Mesodermal cell (in vitro differentiated cells): ENCODE data around the gene ZC2HC1B.
"Not testable (repeated sequence)": the region's sequence is repeated elsewhere in the genome, so short reads cannot be mapped to it uniquely, and the experiment has no call there.

Experiments used
- H3K27ac ChIP-seq: 2 replicates; pipeline ENCODE4 v1.7.0; 2013; ENCODE audit warnings: mild to moderate bottlenecking, low read depth, low read length, moderate library complexity; ENCODE audit not compliant: severe bottlenecking
- H3K36me3 ChIP-seq: 2 replicates; pipeline ENCODE4 v1.7.1; 2013; ENCODE audit warnings: mild to moderate bottlenecking, low read length, moderate library complexity; ENCODE audit not compliant: control insufficient read depth, insufficient read depth
- H3K4me1 ChIP-seq: one replicate; pipeline ENCODE4 v1.7.1; 2013; ENCODE audit warnings: mild to moderate bottlenecking, low read length; ENCODE audit not compliant: insufficient read depth, control insufficient read depth, poor library complexity, severe bottlenecking
- H3K4me3 ChIP-seq: 2 replicates; pipeline ENCODE4 v1.7.0; 2013; ENCODE audit warnings: low read length, control low read depth, mild to moderate bottlenecking; ENCODE audit not compliant: insufficient read depth, poor library complexity, severe bottlenecking; ENCODE audit errors: extremely low read depth
- H3K9me3 ChIP-seq: 2 replicates; pipeline ENCODE4 v1.7.1; 2013; ENCODE audit warnings: mild to moderate bottlenecking, low read length, moderate library complexity; ENCODE audit not compliant: control insufficient read depth
- WGBS, 2 experiments: methylation state at CpG; one replicate each; pipeline ENCODE4 v1.1.5; 2013; ENCODE audit warnings: missing lambda C conversion rate in 2 of 2; ENCODE audit not compliant: insufficient coverage in 2 of 2; 5-methylcytosine and 5-hydroxymethylcytosine counted together

The ZC2HC1B gene

GRCh38 chr6:143894655-143895054, 30.4 kb downstream of the ZC2HC1B start:
- Histone ChIP-seq H3K4me1 (no peaks in the 10 kb centered on the region), H3K27ac (no peak overlapping the region), H3K36me3 (no peaks in the 10 kb centered on the region), H3K9me3 (no peaks in the 10 kb centered on the region), H3K4me3 (no peak overlapping the region)
- no CpG with 5 or more reads among the region's 1 CpG for WGBS, 2 experiments

- Histone ChIP-seq H3K4me1 (no peaks in the 10 kb centered on the region), H3K27ac (no peak overlapping the region), H3K9me3 (no peaks in the 10 kb centered on the region), H3K36me3 (no peaks in the 10 kb centered on the region), H3K4me3 (no peak overlapping the region)
- 83 to 100% methylated on average over 1 of the region's 3 CpGs for WGBS, 2 experiments
Measured at GRCh38 chr6:143896126-143896860, 32.0 kb downstream of the ZC2HC1B start.

GRCh38 chr6:143900358-143900757, 36.1 kb downstream of the ZC2HC1B start:
- H3K4me1 ChIP-seq = no peaks in the 10 kb centered on the region
- WGBS, 2 experiments = 90 to 91% methylated on average over 2 of the region's 2 CpGs

GRCh38 chr6:143901885-143902750, 37.8 kb downstream of the ZC2HC1B start:
- Histone ChIP-seq H3K9me3 (no peaks in the 10 kb centered on the region), H3K36me3 (no peaks in the 10 kb centered on the region), H3K27ac (no peak overlapping the region), H3K4me3 (no peak overlapping the region), H3K4me1 (no peaks in the 10 kb centered on the region)
- 50 to 66% methylated on average over 2 to 4 of the region's 6 CpGs for WGBS, 2 experiments

More at GRCh38 chr6:143900358-143900757, 36.1 kb downstream of the ZC2HC1B start:
- Histone ChIP-seq H3K4me3 (no peak overlapping the region), H3K27ac (no peak overlapping the region), H3K36me3 (no peaks in the 10 kb centered on the region), H3K9me3 (no peaks in the 10 kb centered on the region)

GRCh38 chr6:143902827-143903226, 38.6 kb downstream of the ZC2HC1B start:
- Histone ChIP-seq H3K27ac (no peak overlapping the region), H3K36me3 (no peaks in the 10 kb centered on the region), H3K4me1 (no peaks in the 10 kb centered on the region), H3K4me3 (no peak overlapping the region), H3K9me3 (no peaks in the 10 kb centered on the region)
- WGBS, 2 experiments = 95% methylated on average over 2 of the region's 2 CpGs; no CpG with 5 or more reads in 1 of the 2 experiments

GRCh38 chr6:143911028-143911427, 46.8 kb downstream of the ZC2HC1B start:
- H3K36me3 ChIP-seq = no peaks in the 10 kb centered on the region
- H3K9me3 ChIP-seq = no peaks in the 10 kb centered on the region
- WGBS, 2 experiments = 92% methylated on average over 1 of the region's 1 CpG; no CpG with 5 or more reads in 1 of the 2 experiments
- H3K27ac ChIP-seq = no peak overlapping the region
- no peaks in the 10 kb centered on the region for H3K4me1 ChIP-seq
- no peak overlapping the region for H3K4me3 ChIP-seq

GRCh38 chr6:143912671-143913070, 48.4 kb downstream of the ZC2HC1B start:
- Histone ChIP-seq H3K4me3 (no peak overlapping the region), H3K4me1 (no peaks in the 10 kb centered on the region), H3K27ac (no peak overlapping the region), H3K9me3 (no peaks in the 10 kb centered on the region), H3K36me3 (no peaks in the 10 kb centered on the region)
- WGBS, 2 experiments = 71 to 86% methylated on average over 1 of the region's 1 CpG

GRCh38 chr6:143917026-143917425, 52.8 kb downstream of the ZC2HC1B start:
- WGBS, 2 experiments = 87 to 88% methylated on average over 3 of the region's 4 CpGs
- not testable (repeated sequence) for H3K36me3 ChIP-seq, H3K4me3 ChIP-seq

GRCh38 chr6:143928853-143929252, 64.6 kb downstream of the ZC2HC1B start:
- Histone ChIP-seq H3K36me3 (no peaks in the 10 kb centered on the region), H3K4me1 (no peaks in the 10 kb centered on the region), H3K4me3 (no peak overlapping the region), H3K27ac (no peak overlapping the region), H3K9me3 (no peaks in the 10 kb centered on the region)
- no CpG with 5 or more reads among the region's 1 CpG for WGBS, 2 experiments

More at GRCh38 chr6:143917026-143917425, 52.8 kb downstream of the ZC2HC1B start:
- not testable (repeated sequence) for H3K4me1 ChIP-seq, H3K27ac ChIP-seq, H3K9me3 ChIP-seq

GRCh38 chr6:143929975-143930374, 65.7 kb downstream of the ZC2HC1B start:
- Histone ChIP-seq H3K36me3 (no peaks in the 10 kb centered on the region), H3K4me1 (no peaks in the 10 kb centered on the region), H3K27ac (no peak overlapping the region), H3K9me3 (no peaks in the 10 kb centered on the region), H3K4me3 (no peak overlapping the region)

- 90 to 100% methylated on average over 1 of the region's 1 CpG for WGBS, 2 experiments
- Histone ChIP-seq H3K27ac (no peak overlapping the region), H3K4me3 (no peak overlapping the region), H3K4me1 (no peaks in the 10 kb centered on the region), H3K36me3 (no peaks in the 10 kb centered on the region), H3K9me3 (no peaks in the 10 kb centered on the region)
Measured at GRCh38 chr6:143934331-143934730, 70.1 kb downstream of the ZC2HC1B start.
